ENCODE results near the gene ZNF791.
"Not testable (repeated sequence)": the region's sequence is repeated elsewhere in the genome, so short reads cannot be mapped to it uniquely, and the experiment has no call there.

ZNF791 gene

GRCh38 chr19:12668346-12668745, 57.6 kb downstream of the ZNF791 start:
- no peak for DNase-seq

DNA sequence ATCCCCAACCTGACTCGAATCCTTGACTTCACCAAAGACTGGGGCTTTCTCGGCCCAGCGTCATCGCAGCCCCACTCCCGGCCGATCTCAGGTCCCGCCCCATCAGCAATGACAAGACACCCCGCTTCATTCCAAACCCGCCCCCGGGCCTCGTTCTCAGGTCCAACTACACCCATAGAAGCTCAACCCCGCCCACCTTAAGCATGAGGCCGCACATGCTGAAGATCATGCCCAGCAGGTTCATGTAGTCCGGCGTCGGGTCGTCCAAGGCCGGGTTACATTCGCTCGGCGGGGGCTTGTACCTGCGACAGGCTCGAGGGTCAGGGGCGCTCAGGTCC, 58.2 kb downstream of the ZNF791 start:
- peak; percentile 69 for DNase-seq

DNA sequence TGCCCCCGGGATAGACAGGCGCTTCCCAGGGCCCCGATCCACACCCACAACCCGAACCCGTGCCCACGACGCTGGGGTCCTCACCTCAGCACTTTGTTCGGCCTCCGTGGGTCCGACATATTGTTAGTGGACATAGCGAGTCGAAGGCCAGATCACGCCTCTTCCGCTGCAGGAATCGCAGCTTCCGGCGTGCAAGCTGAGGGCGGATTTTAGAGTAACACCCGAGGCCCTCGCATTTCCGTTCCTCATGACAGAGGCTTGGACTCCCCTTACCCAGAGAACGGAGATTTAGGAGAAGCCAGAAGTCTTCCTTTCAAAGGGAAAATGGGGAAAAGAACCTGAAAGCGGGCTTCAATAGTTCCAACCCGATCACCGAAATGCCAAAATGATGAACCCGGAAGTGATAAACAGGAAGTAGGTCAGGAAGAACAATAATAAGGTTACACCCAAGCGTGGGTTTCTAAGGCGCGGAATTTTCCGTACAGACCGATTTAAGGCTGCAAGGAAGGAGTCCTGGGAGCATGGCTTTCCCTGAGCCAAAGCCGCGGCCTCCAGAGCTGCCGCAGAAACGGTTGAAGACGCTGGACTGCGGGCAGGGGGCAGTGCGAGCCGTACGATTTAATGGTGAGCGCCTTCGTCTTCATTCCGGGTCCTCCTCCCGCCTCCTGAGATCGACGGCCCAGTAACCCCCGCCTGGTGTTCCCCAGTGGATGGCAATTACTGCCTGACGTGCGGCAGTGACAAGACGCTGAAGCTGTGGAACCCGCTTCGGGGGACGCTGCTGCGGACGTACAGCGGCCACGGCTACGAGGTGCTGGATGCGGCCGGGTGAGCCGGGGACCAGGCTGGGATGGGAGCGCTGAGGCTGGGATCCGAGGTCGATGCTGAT, 58.8 kb downstream of the ZNF791 start:
- peak; percentile 68 for DNase-seq

- no peak for DNase-seq
Measured at GRCh38 chr19:12670159-12670928, 59.6 kb downstream of the ZNF791 start.

DNA sequence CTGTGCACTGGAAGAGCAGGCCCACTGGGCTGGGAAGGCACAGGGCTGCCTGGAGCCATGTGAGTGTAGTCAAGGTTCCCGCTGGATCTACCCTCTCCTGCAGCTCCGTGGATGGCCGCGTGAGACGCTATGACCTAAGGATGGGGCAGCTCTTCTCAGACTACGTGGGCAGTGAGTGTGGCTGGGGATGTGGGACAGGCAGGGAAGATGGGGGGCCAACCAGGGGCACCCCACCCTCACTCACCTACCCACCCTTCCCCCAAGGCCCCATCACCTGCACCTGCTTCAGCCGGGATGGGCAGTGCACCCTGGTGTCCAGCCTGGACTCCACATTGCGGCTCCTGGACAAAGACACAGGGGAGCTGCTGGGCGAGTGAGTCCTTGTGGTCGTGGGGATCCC, 62.0 kb downstream of the ZNF791 start:
- DNase-seq, result no peak

- DNase-seq, result no peak
Measured at GRCh38 chr19:12675399-12675798, 64.7 kb downstream of the ZNF791 start.

GRCh38 chr19:12675940-12676339, 65.2 kb downstream of the ZNF791 start:
- DNase-seq, result no peak

GRCh38 chr19:12676384-12676792, 65.7 kb downstream of the ZNF791 start:
- peak; percentile 78 for DNase-seq

GRCh38 chr19:12676928-12677327, 66.2 kb downstream of the ZNF791 start:
- DNase-seq, result no peak

DNA sequence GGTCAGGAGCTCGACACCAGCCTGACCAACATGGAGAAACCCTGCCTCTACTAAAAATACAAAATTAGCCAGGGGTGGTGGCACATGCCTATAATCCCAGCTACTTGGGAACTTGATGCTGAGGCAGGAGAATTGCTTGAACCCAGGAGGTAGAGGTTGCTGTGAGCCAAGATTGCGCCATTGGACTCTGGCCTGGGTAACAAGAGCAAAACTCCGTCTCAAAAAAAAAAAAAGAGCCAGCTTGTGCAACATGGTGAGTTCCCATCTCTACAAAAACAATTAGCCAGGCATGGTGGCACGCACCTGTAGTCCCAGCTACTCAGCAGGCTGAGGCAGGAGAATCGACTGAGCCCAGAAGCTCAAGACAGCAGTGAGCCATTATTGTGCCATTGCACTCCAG, 67.3 kb downstream of the ZNF791 start:
- DNase-seq, result not testable (repeated sequence)

DNA sequence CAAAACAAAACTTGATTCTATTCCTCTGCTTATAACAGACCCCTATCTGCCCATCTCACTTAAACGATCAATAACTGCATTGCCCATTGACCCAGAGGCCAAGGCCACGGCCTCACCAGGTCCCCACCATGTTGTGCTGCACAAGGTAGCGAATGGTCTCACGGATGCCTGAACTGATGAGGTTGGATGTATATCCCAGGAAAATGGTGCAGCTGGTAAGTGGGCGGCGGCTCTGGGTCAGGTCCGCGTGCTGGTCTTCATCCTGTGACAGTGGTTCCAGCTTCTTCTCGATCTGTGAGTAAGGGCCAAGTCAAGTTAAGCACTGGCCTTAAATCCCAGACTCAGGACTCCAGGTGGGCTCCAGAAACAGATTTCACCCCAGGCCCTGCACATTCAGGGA, 69.3 kb downstream of the ZNF791 start:
- no peak for DNase-seq

- peak; percentile 89 for DNase-seq
Measured at GRCh38 chr19:12681074-12681987, 70.6 kb downstream of the ZNF791 start, which contains the start of gene DHPS. DHPS (minus strand) TSS chr19:12681880; CDS start chr19:12681766, 114 bp downstream.

Data from effector CD4-positive, alpha-beta T cell (primary cell).